ENCODE measurements around the gene CUL1.

Gene CUL1

DNA sequence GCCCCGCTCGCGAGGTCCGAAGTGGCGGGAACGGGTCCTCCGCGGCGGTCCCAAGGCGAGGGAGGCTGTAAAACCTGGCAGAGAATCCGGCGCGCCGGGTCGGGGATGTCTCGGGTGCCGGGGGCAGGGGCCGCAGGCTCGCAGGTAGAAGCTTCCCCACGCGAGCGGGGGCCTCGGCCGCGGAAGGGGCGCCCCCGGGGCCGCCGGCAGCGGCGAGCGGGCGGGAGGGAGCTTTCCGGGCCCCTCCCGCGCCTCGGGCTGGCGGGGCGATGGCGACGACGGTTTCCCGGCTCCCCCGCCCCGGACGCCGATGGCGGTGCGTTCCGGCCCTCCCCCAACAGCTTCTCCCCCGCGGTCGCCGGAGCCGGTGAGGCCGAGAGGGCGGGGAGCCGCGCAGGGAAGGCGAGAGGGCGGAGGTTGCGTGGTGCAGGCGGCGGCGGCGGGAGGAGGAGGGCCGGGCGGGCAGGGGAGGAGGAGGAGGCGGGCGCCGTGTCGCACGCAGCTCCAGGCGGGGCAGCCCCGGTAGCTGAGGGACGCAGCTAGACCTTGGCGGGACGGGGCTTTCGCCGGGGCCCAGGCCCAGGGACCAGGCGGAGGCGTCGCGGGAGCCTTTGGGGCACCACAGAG lies at the start of gene CUL1:
TSS of gene CUL1 (plus strand) at position 507 of the 627 bp plus-strand sequence. CDS start 31,220 bp downstream, outside the sequence.
- DNase-seq, result peak; percentile 62
- in situ Hi-C loops (cut with MboI; ENCODE audit: low pct_unique_long_range_greater_than_20kb, low sequenced_read_pairs), result no loop called here

DNA sequence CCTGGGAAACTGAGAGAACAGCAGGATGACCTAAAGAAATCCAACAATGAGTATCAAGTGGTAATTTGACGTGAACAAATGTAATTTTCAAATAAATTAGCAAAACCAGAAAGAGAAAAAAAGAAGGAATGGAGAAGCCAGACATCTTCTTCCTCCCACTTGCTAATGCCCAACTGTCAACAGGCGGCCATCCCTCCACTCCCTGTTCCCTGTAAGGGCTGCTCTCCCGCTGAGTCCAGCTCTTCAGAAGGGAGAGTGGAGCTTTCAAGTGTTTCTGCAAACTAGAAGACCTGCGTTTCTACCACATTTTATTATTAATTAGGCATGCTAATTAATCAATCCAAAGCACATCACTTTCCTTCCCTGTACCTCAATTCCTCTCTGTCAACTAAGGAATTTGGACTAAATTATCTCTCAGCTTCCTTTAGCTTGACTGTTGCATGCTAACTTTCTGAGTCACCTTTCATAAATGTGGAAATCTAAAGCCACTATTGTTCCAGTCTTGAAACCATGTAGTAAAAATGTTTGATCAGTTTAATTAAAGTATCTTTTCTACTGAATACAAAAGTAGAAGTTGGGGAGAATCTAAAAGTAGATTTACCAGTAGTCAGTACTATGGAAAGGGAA lies 48.4 kb upstream of the CUL1 start:
- no peak for DNase-seq
- in situ Hi-C loops (cut with MboI; ENCODE audit: low pct_unique_long_range_greater_than_20kb, low sequenced_read_pairs), result no loop called here

DNA sequence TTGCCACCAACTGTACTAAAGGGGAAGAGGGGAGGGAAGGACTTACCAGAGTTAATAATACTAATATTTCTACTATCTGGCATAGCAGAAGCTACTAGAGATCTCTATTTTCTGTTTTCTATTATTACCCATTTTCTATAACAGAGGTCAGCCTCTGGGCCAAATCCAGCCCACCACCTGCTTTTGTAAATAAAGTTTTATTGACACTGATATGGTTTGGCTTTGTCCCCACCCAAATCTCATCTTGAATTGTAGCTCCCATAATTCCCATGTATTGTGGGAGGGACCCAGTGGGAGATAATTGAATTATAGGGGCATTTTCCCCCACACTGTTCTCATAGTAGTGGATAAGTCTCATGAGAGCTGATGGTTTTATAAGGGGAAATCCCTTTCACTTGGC lies 45.9 kb upstream of the CUL1 start:
- in situ Hi-C loops (cut with MboI; ENCODE audit: low pct_unique_long_range_greater_than_20kb, low sequenced_read_pairs), result no loop called here

DNA sequence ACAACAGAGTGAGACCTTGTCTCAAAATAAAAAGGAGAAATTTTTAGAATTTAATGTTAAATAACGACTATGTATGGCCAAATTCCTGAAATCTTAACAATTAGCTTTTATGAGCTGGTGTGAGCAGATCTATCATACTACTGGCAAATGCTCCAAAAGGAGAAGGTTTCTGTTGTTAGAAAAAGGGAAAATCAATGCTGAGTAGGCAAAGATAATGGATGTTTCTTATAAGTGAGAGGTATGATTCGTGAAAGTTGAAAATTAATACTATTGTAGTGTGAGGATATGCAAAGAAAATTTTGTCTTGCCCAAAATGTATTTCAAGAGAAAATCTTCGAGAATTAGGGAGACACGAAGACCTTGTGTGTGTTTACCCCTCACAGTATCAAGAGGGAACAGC lies 40.8 kb upstream of the CUL1 start:
- DNase-seq, result no peak
- in situ Hi-C loops (cut with MboI; ENCODE audit: low pct_unique_long_range_greater_than_20kb, low sequenced_read_pairs), result no loop called here

More for the DNA sequence above, 45.9 kb upstream of the CUL1 start:
- DNase-seq, result no peak

DNA sequence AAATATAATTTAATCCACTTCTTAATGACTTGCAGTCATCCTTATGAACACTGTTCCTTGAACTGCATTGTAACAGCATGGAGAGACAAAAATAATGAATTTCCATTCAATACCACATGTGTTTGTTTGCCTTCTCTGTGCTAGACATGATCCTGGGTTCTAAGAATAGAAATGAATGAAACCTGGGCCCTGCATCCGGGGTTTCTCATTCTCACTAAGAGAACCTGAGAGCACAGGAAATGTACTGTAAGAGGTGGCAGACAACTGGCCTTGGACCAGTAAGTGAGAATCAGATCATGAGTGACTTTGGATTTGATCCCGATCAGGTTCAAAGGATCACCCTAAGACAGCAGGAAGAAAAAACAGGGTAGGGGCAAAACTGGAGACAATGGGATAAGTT lies 37.2 kb upstream of the CUL1 start:
- no peak for DNase-seq
- in situ Hi-C loops (cut with MboI; ENCODE audit: low pct_unique_long_range_greater_than_20kb, low sequenced_read_pairs), result no loop called here

DNA sequence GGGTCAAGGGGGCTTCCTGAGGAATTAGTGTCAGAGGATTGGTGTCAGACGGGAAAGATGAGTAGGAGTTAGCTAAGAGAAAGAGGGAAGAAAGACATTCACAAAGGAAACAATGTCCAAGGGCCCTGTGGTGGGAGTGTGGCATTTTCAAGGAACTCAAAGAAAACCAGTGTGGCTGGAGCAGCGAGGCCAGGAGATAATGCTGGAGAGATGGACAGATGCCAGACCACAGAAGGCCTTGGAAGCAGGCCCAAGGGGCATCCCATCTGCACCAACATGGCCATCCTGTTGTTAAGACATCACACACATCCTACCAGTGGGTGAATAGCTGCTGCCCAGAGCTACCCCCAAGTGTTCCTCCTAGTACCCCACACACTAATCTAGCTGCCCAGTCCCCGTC lies 36.1 kb upstream of the CUL1 start:
- DNase-seq, result no peak
- in situ Hi-C loops (cut with MboI; ENCODE audit: low pct_unique_long_range_greater_than_20kb, low sequenced_read_pairs), result no loop called here

DNA sequence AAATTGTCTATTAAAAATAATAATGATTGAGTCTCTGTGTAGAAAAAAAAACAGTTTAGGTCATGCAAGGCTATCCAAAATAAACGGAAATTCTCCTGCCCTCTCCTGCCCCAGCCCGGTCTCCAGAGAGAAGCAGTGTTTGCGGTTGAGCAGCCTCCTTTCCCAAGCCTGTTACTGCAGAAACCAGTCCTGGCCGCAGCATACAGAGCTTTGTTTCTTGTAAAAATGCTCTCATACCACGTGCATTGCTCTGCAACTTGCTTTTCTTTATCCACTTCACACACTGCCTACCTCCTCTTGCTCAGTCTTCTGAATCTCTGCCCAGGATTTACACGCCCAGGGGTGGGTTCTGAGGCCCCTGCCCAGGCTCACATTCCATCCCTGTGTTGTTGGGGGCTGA lies 34.4 kb upstream of the CUL1 start:
- DNase-seq, result no peak
- in situ Hi-C loops (cut with MboI; ENCODE audit: low pct_unique_long_range_greater_than_20kb, low sequenced_read_pairs), result no loop called here

DNA sequence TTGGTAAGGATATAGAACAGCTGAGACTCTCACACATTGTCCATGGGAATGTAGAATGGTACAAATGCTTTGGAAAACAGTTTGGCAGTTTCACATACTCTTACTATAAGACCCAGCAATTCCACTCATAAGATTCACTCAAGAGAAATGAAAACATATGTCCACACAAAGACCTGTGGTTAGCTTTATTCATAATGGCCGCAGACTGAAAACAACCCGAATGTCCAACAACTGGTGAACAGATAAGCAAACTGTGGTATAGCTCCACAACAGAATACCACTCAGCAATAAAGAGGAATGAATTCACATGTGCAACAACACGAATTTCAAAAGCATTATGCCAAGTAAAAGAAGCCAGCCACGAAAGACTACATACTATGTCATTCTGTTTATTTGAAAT lies 33.5 kb upstream of the CUL1 start:
- no peak for DNase-seq
- in situ Hi-C loops (cut with MboI; ENCODE audit: low pct_unique_long_range_greater_than_20kb, low sequenced_read_pairs), result no loop called here

DNA sequence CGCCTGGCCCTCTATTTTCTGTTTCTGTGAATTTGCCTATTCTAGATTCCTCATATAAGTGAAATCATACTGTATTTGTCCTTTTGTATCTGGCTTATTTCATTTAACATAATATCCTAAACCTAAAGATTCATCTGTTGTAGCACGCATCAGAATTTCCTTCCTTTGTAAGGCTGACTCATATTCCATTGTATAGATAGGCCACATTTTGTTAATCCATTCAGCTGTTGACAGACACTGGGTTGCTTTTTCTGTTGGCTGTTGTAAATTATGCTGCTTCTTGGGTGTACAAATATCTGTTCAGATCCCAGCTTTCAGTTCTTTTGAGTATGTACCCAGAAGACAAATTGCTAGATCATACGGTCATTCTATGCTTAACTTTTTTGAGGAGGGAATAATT lies 28.8 kb upstream of the CUL1 start:
- in situ Hi-C loops (cut with MboI; ENCODE audit: low pct_unique_long_range_greater_than_20kb, low sequenced_read_pairs), result no loop called here

DNA sequence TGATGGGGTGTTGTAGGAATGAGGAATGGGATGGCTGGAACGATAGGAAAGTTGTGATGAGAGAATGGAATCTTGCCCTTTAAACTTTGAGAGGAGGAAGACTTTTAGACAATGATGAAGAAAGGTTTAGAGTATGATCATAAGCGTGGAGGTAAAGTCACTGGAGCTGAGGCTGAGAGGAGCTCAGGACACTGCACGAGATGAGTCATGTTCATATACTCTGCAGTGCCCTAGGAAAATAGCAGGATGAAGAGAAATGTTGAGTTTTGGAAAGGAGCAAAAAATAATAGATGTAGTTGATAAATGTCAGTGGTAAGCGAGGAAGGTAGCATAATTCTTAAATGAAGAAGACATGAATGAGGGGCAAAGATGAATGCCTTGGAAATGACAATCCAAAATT lies 28.3 kb upstream of the CUL1 start:
- in situ Hi-C loops (cut with MboI; ENCODE audit: low pct_unique_long_range_greater_than_20kb, low sequenced_read_pairs), result no loop called here
- DNase-seq, result no peak

More for the DNA sequence above, 28.8 kb upstream of the CUL1 start:
- DNase-seq, result peak; percentile 9

DNA sequence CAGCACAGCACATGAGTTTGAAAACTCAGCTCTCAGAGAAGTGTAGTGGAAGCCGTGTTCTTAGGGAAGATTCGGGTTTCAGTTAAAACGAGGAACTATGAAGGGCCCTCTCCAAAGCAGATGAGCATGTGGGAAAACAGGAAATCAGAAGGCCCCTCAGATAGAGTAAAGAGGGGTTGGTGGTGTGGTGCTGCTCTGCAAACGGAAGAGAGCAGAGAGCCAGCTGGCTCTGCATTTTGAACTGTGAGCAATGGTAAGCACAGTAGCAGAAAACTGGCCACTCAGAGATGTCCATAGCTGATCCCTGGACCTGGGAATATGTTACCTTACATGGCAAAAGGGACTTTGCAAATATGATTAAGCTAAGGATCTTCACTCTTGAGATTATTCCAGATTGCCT lies 27.9 kb upstream of the CUL1 start:
- in situ Hi-C loops (cut with MboI; ENCODE audit: low pct_unique_long_range_greater_than_20kb, low sequenced_read_pairs), result no loop called here
- peak; percentile 85 for DNase-seq

DNA sequence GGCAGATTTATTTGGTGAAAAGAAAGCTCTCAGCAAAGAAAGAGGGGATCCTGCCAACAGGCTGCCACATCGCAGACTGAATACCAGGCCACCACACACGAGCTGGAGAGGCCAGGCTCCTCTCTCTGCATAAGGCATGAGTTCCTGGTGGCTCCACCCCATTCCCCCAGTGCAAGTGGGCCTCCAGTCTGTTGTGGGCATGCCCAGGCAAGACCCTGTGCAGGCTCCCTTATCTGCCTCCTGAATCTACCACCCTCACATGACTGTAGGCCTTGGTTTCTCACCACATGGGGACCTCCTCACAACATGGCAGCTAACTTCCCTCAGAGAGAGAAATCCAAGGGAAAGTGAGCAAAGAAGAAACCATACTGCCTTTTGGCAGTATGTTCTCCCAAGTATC lies 26.7 kb upstream of the CUL1 start:
- DNase-seq, result peak; percentile 79
- in situ Hi-C loops (cut with MboI; ENCODE audit: low pct_unique_long_range_greater_than_20kb, low sequenced_read_pairs), result no loop called here

DNA sequence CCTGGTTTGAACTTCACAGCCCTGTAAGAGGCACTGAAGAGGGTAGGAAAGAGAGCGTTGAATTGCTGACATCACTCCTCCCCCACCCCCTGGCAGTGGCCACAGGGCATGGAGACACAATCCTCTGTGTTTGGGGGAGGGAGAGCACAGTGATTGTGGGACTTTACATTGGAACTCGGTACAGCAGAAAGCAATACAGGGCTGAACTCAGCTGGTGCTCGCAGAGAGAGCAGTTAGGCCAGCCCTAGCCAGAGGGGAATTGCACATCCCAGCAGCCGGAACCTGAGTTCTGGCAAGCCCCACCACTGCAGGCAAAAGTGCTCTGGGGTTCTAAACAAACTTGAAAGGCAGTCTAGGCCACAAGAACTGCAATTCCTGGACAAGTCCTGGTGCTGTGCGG lies 24.0 kb upstream of the CUL1 start:
- no peak for DNase-seq
- in situ Hi-C loops (cut with MboI; ENCODE audit: low pct_unique_long_range_greater_than_20kb, low sequenced_read_pairs), result no loop called here

DNA sequence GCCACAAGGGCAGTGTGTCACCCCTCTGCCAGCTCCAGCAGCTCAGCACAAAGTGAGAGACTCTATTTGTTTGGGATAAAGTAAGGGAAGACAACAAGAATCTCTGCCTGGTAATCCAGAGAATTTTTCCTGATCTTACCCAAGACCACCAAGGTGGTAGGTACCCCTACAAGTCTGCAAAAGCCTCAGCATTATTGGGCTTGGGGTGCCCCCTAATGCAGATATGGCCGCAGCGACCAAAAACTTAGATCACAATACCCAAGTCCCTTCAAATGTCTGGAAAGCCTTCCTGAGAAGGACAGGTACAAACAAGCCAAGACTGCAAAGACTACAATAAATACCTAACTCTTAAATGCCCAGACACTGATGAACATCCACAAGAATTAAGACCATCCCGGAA lies 22.4 kb upstream of the CUL1 start:
- DNase-seq, result no peak
- in situ Hi-C loops (cut with MboI; ENCODE audit: low pct_unique_long_range_greater_than_20kb, low sequenced_read_pairs), result no loop called here

DNA sequence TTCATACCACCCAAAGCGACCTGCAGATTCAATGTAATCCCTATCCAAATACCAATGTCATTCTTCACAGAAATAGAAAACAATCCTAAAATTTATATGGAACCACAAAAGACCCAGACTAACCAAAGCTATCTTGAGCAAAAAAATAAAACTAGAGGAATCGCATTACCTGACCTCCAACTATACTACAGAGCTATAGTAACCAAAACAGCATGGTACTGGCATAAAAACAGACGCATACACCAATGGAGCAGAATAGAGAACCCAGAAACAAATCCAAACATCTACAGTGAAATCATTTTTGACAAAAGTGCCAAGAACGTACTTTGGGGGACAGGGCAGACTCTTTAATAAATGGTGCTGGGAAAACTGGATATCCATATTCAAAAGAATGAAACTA lies 16.9 kb upstream of the CUL1 start:
- DNase-seq, result no peak
- in situ Hi-C loops (cut with MboI; ENCODE audit: low pct_unique_long_range_greater_than_20kb, low sequenced_read_pairs), result no loop called here

DNA sequence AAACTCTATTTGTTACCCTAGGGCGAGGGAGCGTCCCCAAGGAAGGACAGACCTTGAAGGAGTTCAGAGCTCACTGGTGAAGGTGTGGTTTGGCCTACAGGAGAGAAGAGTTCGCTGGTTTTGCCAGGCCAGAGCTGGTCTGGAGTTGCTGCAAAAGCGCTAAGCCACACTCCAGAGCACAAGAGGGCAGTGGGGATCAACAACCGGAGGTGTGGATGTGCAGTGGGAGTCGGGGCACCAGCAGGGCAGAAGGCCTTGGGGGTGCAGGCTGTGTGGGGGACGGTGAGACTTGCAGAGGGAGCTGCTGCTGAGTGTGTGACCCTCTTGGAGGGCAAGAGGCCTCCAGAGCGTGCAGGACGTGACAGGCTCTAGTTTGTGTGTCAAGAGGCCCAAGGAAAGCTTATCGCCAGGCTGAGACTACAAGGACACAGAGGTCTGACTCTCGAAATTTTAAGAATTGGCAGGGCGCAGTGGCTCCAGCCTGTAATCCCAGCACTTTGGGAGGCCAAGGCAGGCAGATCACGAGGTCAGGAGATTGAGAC lies 14.3 kb upstream of the CUL1 start:
- DNase-seq, result no peak
- in situ Hi-C loops (cut with MboI; ENCODE audit: low pct_unique_long_range_greater_than_20kb, low sequenced_read_pairs), result no loop called here

DNA sequence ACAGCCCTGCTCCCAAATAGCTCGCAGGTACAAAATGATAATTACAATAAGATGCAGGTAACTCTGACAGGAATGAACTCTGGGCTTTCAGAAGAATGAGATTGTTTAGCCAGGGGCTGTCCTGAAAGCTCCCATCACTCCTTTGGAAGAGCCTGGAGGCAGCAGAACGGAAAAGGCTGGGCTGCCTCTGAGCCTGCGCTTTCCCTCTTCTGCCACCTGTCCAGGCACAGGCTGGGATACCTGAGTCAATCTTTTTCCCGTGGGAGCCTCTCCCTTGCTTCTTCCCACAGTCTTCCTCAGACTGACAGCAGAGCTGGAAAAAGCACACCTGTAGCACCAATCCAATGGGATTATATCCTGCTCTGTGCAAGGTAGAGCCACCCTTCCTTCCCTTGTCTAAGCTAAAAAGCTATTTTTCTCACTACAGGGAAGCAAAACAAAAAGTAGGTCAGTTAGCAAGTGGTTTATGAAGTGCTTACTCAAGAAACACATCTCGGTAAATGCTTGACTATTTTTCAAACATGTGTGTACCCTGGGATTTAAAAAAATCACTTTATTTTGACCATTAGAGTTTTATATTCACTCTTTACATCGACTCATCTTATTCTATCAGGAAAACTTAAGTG lies 12.3 kb upstream of the CUL1 start:
- no peak for DNase-seq
- in situ Hi-C loops (cut with MboI; ENCODE audit: low pct_unique_long_range_greater_than_20kb, low sequenced_read_pairs), result no loop called here

DNA sequence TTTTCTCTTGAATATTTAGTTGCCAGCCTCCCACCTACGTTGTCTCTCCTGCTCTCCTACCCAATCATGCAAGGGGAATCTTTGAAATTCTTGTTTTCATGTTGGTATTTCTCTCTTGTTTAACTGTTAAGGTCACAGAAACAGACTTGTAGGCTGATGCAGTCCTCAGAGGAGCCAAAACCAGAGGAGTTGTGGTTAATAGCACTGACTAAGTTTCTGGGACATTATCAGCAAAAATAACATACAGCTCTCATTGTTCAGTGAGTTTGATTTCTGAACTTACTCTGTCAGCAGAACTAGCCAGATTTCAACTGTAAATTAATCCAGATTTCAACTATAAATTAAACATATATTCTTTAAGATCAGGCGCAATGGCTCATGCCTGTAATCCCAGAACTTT lies 11.1 kb upstream of the CUL1 start:
- in situ Hi-C loops (cut with MboI; ENCODE audit: low pct_unique_long_range_greater_than_20kb, low sequenced_read_pairs), result no loop called here
- no peak for DNase-seq

DNA sequence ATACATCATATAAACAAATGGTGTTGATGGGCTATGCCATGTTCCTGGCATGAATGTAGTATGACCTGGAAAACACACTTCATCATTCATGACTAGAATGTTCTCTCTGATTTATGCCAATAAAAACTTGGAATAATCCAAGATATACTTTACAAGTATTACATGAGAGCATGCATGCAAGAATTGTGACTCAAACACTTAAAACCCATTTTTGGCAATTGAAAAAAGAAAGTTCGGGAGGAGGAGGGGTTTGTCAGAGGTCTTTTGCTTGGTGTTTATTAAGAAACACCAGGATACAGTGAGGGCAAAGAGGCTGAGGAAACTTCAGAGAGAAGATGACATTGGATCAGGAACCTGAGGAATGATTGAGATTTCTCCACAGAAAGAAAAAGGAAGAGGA lies 10.2 kb upstream of the CUL1 start:
- no peak for DNase-seq
- in situ Hi-C loops (cut with MboI; ENCODE audit: low pct_unique_long_range_greater_than_20kb, low sequenced_read_pairs), result no loop called here

DNA sequence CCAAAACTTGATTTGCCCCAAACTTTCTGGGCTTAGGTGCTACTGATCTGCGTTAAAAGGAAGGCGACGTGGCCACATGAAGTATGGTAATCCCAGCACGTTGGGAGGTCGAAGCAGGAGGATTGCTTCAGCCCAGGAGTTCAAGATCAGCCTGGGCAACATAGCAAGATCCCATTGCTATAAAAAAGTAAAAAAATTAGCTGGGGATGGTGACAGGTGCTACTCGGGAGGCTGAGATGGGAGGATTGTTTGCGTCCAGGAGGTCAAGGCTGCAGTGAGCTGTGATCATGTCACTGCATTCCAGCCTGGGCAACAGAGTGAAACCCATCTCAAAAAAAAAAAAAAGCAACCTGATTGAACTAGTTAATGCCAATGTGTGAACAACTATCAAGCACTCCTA lies 5.1 kb upstream of the CUL1 start:
- DNase-seq, result no peak
- in situ Hi-C loops (cut with MboI; ENCODE audit: low pct_unique_long_range_greater_than_20kb, low sequenced_read_pairs), result no loop called here

DNA sequence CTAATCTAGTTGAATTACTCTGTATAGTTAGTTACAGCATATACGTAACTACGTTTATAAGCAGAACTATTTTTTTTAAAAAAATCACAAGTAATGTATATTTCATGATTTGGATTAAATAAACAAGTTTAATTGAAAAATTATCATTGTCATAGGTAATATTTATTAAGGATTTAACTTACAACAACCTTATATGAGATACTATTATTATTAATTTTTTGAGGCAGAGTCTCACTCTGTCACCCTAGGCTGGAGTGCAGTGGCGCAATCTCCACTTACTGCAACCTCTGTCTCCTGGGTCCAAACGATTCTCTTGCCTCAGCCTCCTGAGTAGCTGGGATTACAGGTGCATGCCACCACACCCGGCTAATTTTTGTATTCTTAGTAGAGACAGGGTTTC lies 4.1 kb upstream of the CUL1 start:
- DNase-seq, result no peak
- in situ Hi-C loops (cut with MboI; ENCODE audit: low pct_unique_long_range_greater_than_20kb, low sequenced_read_pairs), result no loop called here
